Measurements from ENCODE around the gene TMEM86A.

TMEM86A gene

GRCh38 chr11:18723991-18724390 is 25.4 kb downstream of the TMEM86A start:
- H3K27ac ChIP-seq = no peak overlapping the region
- no peaks in the 10 kb centered on the region for H3K9me3 ChIP-seq (replicated peaks in 1 of 11)
- H3K36me3 ChIP-seq = no peaks in the 10 kb centered on the region
- no peak overlapping the region for H3K4me3 ChIP-seq
- no peak overlapping the region for H3K9ac ChIP-seq
- H3K4me2 ChIP-seq = no peak overlapping the region
- no peaks in the 10 kb centered on the region for H3K27me3 ChIP-seq
- H3K4me1 ChIP-seq = peaks cover 4 to 40% (median 18%) of the 10 kb centered on the region in 10 experiments; a peak in 16 of 20 replicates
- no peak for TF ChIP-seq Cebpa-rat (IDR thresholded peaks at IDR 0.05)
- H4K20me1 ChIP-seq = no peaks in the 10 kb centered on the region

GRCh38 chr11:18726040-18726439 is 27.5 kb downstream of the TMEM86A start, which contains the start of gene IGSF22:
Gene IGSF22 (minus strand): TSS chr11:18726188. CDS start chr11:18724236, 1,952 bp downstream.
- Histone ChIP-seq H3K4me2 (peak within 1 kb of the TSS in 3 of 11 experiments; percentile 3 to 28 (median 15); a peak in 3 of 22 replicates), H3K9ac (no peak within 1 kb of the TSS), H3K4me3 (no peak within 1 kb of the TSS), H4K20me1 (no peaks in the 10 kb centered on the region), H3K27ac (no peak within 1 kb of the TSS), H3K4me1 (peaks cover 4 to 34% (median 15%) of the 10 kb centered on the region in 10 experiments; a peak in 15 of 20 replicates), H3K36me3 (no peaks in the 10 kb centered on the region), H3K9me3 (replicated peaks in 1 of 11) (no peaks in the 10 kb centered on the region), H3K27me3 (no peaks in the 10 kb centered on the region)
- TF ChIP-seq Cebpa-rat (IDR thresholded peaks at IDR 0.05) = no peak

- Histone ChIP-seq H3K4me1 (peaks cover 8 to 30% (median 22%) of the 10 kb centered on the region in 10 experiments; a peak in 19 of 20 replicates), H4K20me1 (no peaks in the 10 kb centered on the region), H3K36me3 (no peaks in the 10 kb centered on the region), H3K9me3 (replicated peaks in 1 of 11) (no peaks in the 10 kb centered on the region), H3K27me3 (no peaks in the 10 kb centered on the region), H3K4me2 (peak overlapping the region in 5 of 11 experiments; percentile 3 to 37 (median 23); a peak in 5 of 22 replicates), H3K9ac (no peak overlapping the region), H3K27ac (0 out of 22 replicates have a peak overlapping the region, but pooled peaks of 1 of the 11 experiments have one; percentile 3), H3K4me3 (no peak overlapping the region)
- no peak for TF ChIP-seq Cebpa-rat (IDR thresholded peaks at IDR 0.05)
These were observed 29.1 kb downstream of the TMEM86A start for GRCh38 chr11:18727479-18728236.

- Histone ChIP-seq H3K9ac (no peak overlapping the region), H3K27ac (no peak overlapping the region), H3K9me3 (replicated peaks in 1 of 11) (no peaks in the 10 kb centered on the region), H3K27me3 (no peaks in the 10 kb centered on the region), H4K20me1 (no peaks in the 10 kb centered on the region), H3K36me3 (no peaks in the 10 kb centered on the region), H3K4me3 (no peak overlapping the region), H3K4me2 (no peak overlapping the region), H3K4me1 (peaks cover 6 to 31% (median 23%) of the 10 kb centered on the region in 10 experiments; a peak in 17 of 20 replicates)
- TF ChIP-seq Cebpa-rat (IDR thresholded peaks at IDR 0.05) = no peak
These were observed 30.1 kb downstream of the TMEM86A start for GRCh38 chr11:18728658-18729057.

GRCh38 chr11:18729426-18729825 is 30.8 kb downstream of the TMEM86A start:
- no peak overlapping the region for H3K27ac ChIP-seq
- H3K4me3 ChIP-seq = no peak overlapping the region
- H3K27me3 ChIP-seq = no peaks in the 10 kb centered on the region
- no peaks in the 10 kb centered on the region for H3K36me3 ChIP-seq
- no peak for TF ChIP-seq Cebpa-rat (IDR thresholded peaks at IDR 0.05)
- H3K4me1 ChIP-seq = peaks cover 6 to 31% (median 23%) of the 10 kb centered on the region in 10 experiments; a peak in 17 of 20 replicates
- H4K20me1 ChIP-seq = no peaks in the 10 kb centered on the region
- no peak overlapping the region for H3K9ac ChIP-seq
- H3K9me3 ChIP-seq (replicated peaks in 1 of 11) = no peaks in the 10 kb centered on the region
- H3K4me2 ChIP-seq = no peak overlapping the region

- TF ChIP-seq Cebpa-rat (IDR thresholded peaks at IDR 0.05) = no peak
- Histone ChIP-seq H3K9me3 (replicated peaks in 1 of 11) (no peaks in the 10 kb centered on the region), H3K27ac (no peak overlapping the region), H3K9ac (no peak overlapping the region), H3K4me3 (no peak overlapping the region), H3K4me1 (peaks cover 6 to 31% (median 23%) of the 10 kb centered on the region in 10 experiments; a peak in 17 of 20 replicates), H3K36me3 (no peaks in the 10 kb centered on the region), H3K4me2 (no peak overlapping the region), H4K20me1 (no peaks in the 10 kb centered on the region), H3K27me3 (no peaks in the 10 kb centered on the region)
These were observed 31.4 kb downstream of the TMEM86A start for GRCh38 chr11:18730020-18730419.

GRCh38 chr11:18731441-18731840 is 32.9 kb downstream of the TMEM86A start:
- H4K20me1 ChIP-seq = no peaks in the 10 kb centered on the region
- TF ChIP-seq Cebpa-rat (IDR thresholded peaks at IDR 0.05) = no peak
- peak overlapping the region in 4 of 11 experiments; percentile 7 to 36 (median 24); a peak in 4 of 22 replicates for H3K4me2 ChIP-seq
- no peaks in the 10 kb centered on the region for H3K9me3 ChIP-seq (replicated peaks in 1 of 11)
- no peaks in the 10 kb centered on the region for H3K27me3 ChIP-seq
- no peak overlapping the region for H3K4me3 ChIP-seq
- H3K36me3 ChIP-seq = no peaks in the 10 kb centered on the region
- H3K27ac ChIP-seq = 0 out of 22 replicates have a peak overlapping the region, but pooled peaks of 1 of the 11 experiments have one; percentile 32
- no peak overlapping the region for H3K9ac ChIP-seq
- H3K4me1 ChIP-seq = peaks cover 6 to 28% (median 16%) of the 10 kb centered on the region in 10 experiments; a peak in 17 of 20 replicates

GRCh38 chr11:18731949-18732821 is 33.6 kb downstream of the TMEM86A start:
- Histone ChIP-seq H3K4me1 (peaks cover 6 to 25% (median 14%) of the 10 kb centered on the region in 10 experiments; a peak in 17 of 20 replicates), H3K4me2 (peak overlapping the region in 4 of 11 experiments; percentile 7 to 36 (median 24); a peak in 6 of 22 replicates), H3K36me3 (no peaks in the 10 kb centered on the region), H4K20me1 (no peaks in the 10 kb centered on the region), H3K4me3 (no peak overlapping the region), H3K9me3 (replicated peaks in 1 of 11) (no peaks in the 10 kb centered on the region), H3K27me3 (no peaks in the 10 kb centered on the region), H3K27ac (0 out of 22 replicates have a peak overlapping the region, but pooled peaks of 1 of the 11 experiments have one; percentile 32), H3K9ac (no peak overlapping the region)
- no peak for TF ChIP-seq Cebpa-rat (IDR thresholded peaks at IDR 0.05)

- H3K36me3 ChIP-seq = no peaks in the 10 kb centered on the region
- H3K27ac ChIP-seq = no peak overlapping the region
- H3K4me1 ChIP-seq = peaks cover 6 to 18% (median 10%) of the 10 kb centered on the region in 10 experiments; a peak in 16 of 20 replicates
- no peaks in the 10 kb centered on the region for H3K27me3 ChIP-seq
- H3K4me2 ChIP-seq = no peak overlapping the region; a peak in 1 of 22 replicates
- no peak overlapping the region for H3K4me3 ChIP-seq
- no peaks in the 10 kb centered on the region for H4K20me1 ChIP-seq
- no peak for TF ChIP-seq Cebpa-rat (IDR thresholded peaks at IDR 0.05)
- H3K9ac ChIP-seq = no peak overlapping the region
- no peaks in the 10 kb centered on the region for H3K9me3 ChIP-seq (replicated peaks in 1 of 11)
These were observed 34.6 kb downstream of the TMEM86A start for GRCh38 chr11:18733202-18733601.
